SH-SY5Y (cell line): Measurements from ENCODE around the gene OR7D4.

ENCODE experiments used
- GATA2 ChIP-seq: IDR thresholded peaks from 2 replicates; pipeline ENCODE4 v1.6.1; 2011; ENCODE audit warnings: mild to moderate bottlenecking, low read depth, low read length
- GATA3 ChIP-seq: IDR thresholded peaks from 2 replicates; pipeline ENCODE4 v1.6.1; 2011; ENCODE audit warnings: low read depth, mild to moderate bottlenecking, low read length, moderate library complexity

DNA sequence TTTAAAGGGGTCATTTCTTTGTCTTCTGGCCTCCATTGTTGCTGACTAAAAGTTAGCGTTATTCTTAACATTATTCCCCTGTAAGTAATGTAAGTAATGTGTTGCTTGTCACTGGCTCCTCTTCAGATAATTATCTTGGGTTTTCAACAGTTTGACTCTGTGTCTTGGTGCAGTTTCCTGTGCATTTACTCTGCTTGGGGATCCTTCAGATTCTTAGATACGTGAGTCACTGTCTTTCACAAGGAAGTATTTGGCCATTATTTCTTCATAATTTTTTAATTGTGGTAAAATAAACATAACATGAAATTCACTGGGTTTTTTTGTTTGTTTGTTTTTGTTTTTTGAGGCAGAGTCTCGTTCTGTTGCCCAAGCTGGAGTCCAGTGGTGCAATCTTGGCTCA, 54.1 kb downstream of the OR7D4 start:
- TF ChIP-seq GATA2 (no peak), GATA3 (no peak)
